K562 (cell line): ENCODE results near the gene MADD. TPM values are rescaled to one million over a fixed set of nuclear protein-coding genes. Genes with fewer than 3 reads are reported as not detected.
A peak's percentile ranks its signal among the peaks of the same experiment; 100 is the strongest.

Source experiments
- EP400 ChIP-seq: fragments of 450-650 bp; IDR thresholded peaks from 2 replicates; pipeline ENCODE4 v1.6.1; 2017; ENCODE audit warnings: antibody characterized with exemption, mild to moderate bottlenecking, moderate library complexity
- ERF ChIP-seq: fragments of 450-650 bp; formaldehyde crosslinking; IDR thresholded peaks from 2 replicates; pipeline ENCODE4 v1.4.0; 2020; ENCODE audit warnings: mild to moderate bottlenecking, mixed read lengths
- ETV5 ChIP-seq: sonication (generic); formaldehyde crosslinking; IDR thresholded peaks from 2 replicates; pipeline ENCODE4 v1.4.0; 2020; ENCODE audit warnings: low read depth, mild to moderate bottlenecking, missing genetic modification reagents
- FOXO4 ChIP-seq: fragments of 450-650 bp; formaldehyde crosslinking; IDR thresholded peaks from 2 replicates; pipeline ENCODE4 v1.4.0; 2020; ENCODE audit warnings: mild to moderate bottlenecking, moderate library complexity
- GABPB2 ChIP-seq: fragments of 250-450 bp; sonication (Bioruptor Pico); conservative IDR thresholded peaks from 2 replicates; pipeline ENCODE4 v1.5.1; 2021; ENCODE audit warnings: mild to moderate bottlenecking
- MLLT1 ChIP-seq, 2 experiments: fragments of 450-650 bp; IDR thresholded peaks; 2 replicates each; pipeline ENCODE4 v1.6.1; 2016
- NR2C1 ChIP-seq, 2 experiments: fragments of 450-650 bp; IDR thresholded peaks; 2 replicates each; pipeline ENCODE4 v1.6.1; 2017; ENCODE audit warnings: mild to moderate bottlenecking in 2 of 2, antibody characterized with exemption in 1 of 2, inconsistent platforms in 1 of 2, missing compliant biosample characterization in 1 of 2, missing genetic modification characterization in 1 of 2
- NR4A1 ChIP-seq, 2 experiments: fragments of 250-450 bp in 1 of 2; fragments of 450-650 bp in 1 of 2; sonication (Bioruptor Pico) in 1 of 2; IDR thresholded peaks; 2 replicates each; pipeline versions ENCODE4 v1.4.0 to v1.6.1; 2016 to 2020; ENCODE audit warnings: mild to moderate bottlenecking in 2 of 2, missing compliant biosample characterization in 1 of 2, missing genetic modification characterization in 1 of 2, moderate library complexity in 1 of 2
- SMC3 ChIP-seq: conservative IDR thresholded peaks from 2 replicates; pipeline ENCODE4 v1.6.1; 2011; ENCODE audit warnings: low read depth, low read length, improper control_type of control experiment; ENCODE audit not compliant: insufficient read depth
- SREBF2 ChIP-seq: sonication (generic); formaldehyde crosslinking; IDR thresholded peaks from 2 replicates; pipeline ENCODE4 v1.4.0; 2020; ENCODE audit warnings: mild to moderate bottlenecking, missing genetic modification reagents
- SRSF7 ChIP-seq: fragments of 200-400 bp; formaldehyde crosslinking; optimal IDR thresholded peaks from 2 replicates; pipeline ENCODE3; 2017; ENCODE audit warnings: mild to moderate bottlenecking, low read depth, low read length
- XRCC4 ChIP-seq: IDR thresholded peaks from one replicate; pipeline ENCODE4 v1.6.1; 2011; ENCODE audit not compliant: insufficient read depth, insufficient read length; ENCODE audit errors: extremely low read depth
- ZNF143 ChIP-seq: sonication (generic); formaldehyde crosslinking; IDR thresholded peaks from 2 replicates; pipeline ENCODE4 v1.9.0; 2022; ENCODE audit warnings: mild to moderate bottlenecking, missing genetic modification reagents
- ZNF384 ChIP-seq: IDR thresholded peaks from 2 replicates; pipeline ENCODE4 v1.6.1; 2012; ENCODE audit warnings: low read depth, low read length, improper control_type of control experiment
- ZNF444 ChIP-seq: fragments of 250-450 bp; sonication (Bioruptor Pico); IDR thresholded peaks from 2 replicates; pipeline ENCODE4 v1.4.0; 2020; ENCODE audit warnings: mild to moderate bottlenecking, moderate library complexity
- ZNF589 ChIP-seq: fragments of 200-800 bp; sonication (Bioruptor generic); IDR thresholded peaks from 2 replicates; pipeline ENCODE4 v1.6.1; 2016; ENCODE audit warnings: low read depth, missing genetic modification characterization, missing compliant biosample characterization
- ZNF592 ChIP-seq: fragments of 450-650 bp; IDR thresholded peaks from 2 replicates; pipeline ENCODE4 v1.6.1; 2017; ENCODE audit warnings: antibody characterized with exemption, mild to moderate bottlenecking
- polyA plus RNA-seq, 8 experiments: library from polyadenylated mRNA; depleted of rRNA in 4 of 8; stranded (reverse) in 5 of 8; unstranded in 3 of 8; fragments of >200 nt; fragmentation: Nextera tagmentation in 2 of 8; fragmentation: Illumina TruSeq in 1 of 8; extraction: Ambion mirVana in 2 of 8; extraction: Trizol in 1 of 8; gene quantifications; 2 replicates each; pipeline versions ENCODE4 v1.2.1 to v1.2.3, GENCODE V29; 2011 to 2014; ENCODE audit warnings: inconsistent platforms in 1 of 8, missing spikeins in 1 of 8
- total RNA-seq, 7 experiments: library from RNA; depleted of rRNA in 6 of 7; stranded (reverse); fragments of >200 nt in 6 of 7; fragmentation: Illumina TruSeq in 2 of 7; extraction: Trizol in 2 of 7; gene quantifications; 2 replicates each; pipeline versions ENCODE4 v1.2.1 to v1.2.3, GENCODE V29; 2011 to 2021; ENCODE audit warnings: low replicate concordance in 1 of 7
- TF ChIP-seq, protein P1 (sequence below), 2 experiments: IDR thresholded peaks; 2 replicates each; pipeline ENCODE4 v1.6.1; 2012; ENCODE audit warnings: improper control_type of control experiment in 2 of 2, low read depth in 2 of 2, low read length in 2 of 2, borderline replicate concordance in 1 of 2

Gene MADD
- total and polyA plus RNA-seq, 9 of the 15 experiments (the other 6 are each of a cell fraction or from before 2014, with no cell fraction given) = 0.68 to 57.6 (median 33.6) TPM

- 0 out of 2 replicates have a peak, but pooled peaks have one; percentile 20 for TF ChIP-seq ZNF592
- no peak for TF ChIP-seq ZNF384
- TF ChIP-seq ZNF444 (CRISPR knock-in tag) = no peak
- 0 out of 2 replicates have a peak, but pooled peaks have one; percentile 11 for TF ChIP-seq EP400
- TF ChIP-seq, protein P1, sequence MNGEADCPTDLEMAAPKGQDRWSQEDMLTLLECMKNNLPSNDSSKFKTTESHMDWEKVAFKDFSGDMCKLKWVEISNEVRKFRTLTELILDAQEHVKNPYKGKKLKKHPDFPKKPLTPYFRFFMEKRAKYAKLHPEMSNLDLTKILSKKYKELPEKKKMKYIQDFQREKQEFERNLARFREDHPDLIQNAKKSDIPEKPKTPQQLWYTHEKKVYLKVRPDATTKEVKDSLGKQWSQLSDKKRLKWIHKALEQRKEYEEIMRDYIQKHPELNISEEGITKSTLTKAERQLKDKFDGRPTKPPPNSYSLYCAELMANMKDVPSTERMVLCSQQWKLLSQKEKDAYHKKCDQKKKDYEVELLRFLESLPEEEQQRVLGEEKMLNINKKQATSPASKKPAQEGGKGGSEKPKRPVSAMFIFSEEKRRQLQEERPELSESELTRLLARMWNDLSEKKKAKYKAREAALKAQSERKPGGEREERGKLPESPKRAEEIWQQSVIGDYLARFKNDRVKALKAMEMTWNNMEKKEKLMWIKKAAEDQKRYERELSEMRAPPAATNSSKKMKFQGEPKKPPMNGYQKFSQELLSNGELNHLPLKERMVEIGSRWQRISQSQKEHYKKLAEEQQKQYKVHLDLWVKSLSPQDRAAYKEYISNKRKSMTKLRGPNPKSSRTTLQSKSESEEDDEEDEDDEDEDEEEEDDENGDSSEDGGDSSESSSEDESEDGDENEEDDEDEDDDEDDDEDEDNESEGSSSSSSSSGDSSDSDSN (IDR thresholded peaks at IDR 0.05; ENCODE audit: borderline replicate concordance in 1 of 2, low read depth in 2 of 2, low read length in 2 of 2) = 0 out of 4 replicates have a peak, but pooled peaks of 1 of the 2 experiments have one; percentile 7
- TF ChIP-seq FOXO4 (CRISPR knock-in tag) = no peak
- TF ChIP-seq SREBF2 (CRISPR knock-in tag) = no peak
- TF ChIP-seq GABPB2 = no peak
- TF ChIP-seq ZNF589 (CRISPR knock-in tag) = peak; percentile 29; the same call in 1 of the 2 replicates
- peak; percentile 8; the same call in 1 of the 2 replicates for TF ChIP-seq ETV5
- no peak for TF ChIP-seq SRSF7
- no peak for TF ChIP-seq SMC3
- 0 out of 2 replicates have a peak, but pooled peaks have one; percentile 50 for TF ChIP-seq ERF (CRISPR knock-in tag)
- TF ChIP-seq XRCC4 = no peak
- TF ChIP-seq NR2C1 (IDR thresholded peaks at IDR 0.05) = no peak
- TF ChIP-seq NR2C1 (tag; IDR thresholded peaks at IDR 0.05) = peak; percentile 9; the same call in 1 of the 2 replicates
- TF ChIP-seq ZNF143 (CRISPR knock-in tag) = peak; percentile 27; the same call in 1 of the 2 replicates
- no peak for TF ChIP-seq NR4A1 (CRISPR knock-in tag; IDR thresholded peaks at IDR 0.05)
- 0 out of 2 replicates have a peak, but pooled peaks have one; percentile 55 for TF ChIP-seq NR4A1 (tag; IDR thresholded peaks at IDR 0.05)
- TF ChIP-seq MLLT1 (IDR thresholded peaks at IDR 0.05) = no peak
- TF ChIP-seq, all 486 proteins: peak for 17
These were observed 108.9 kb downstream of the MADD start (continued) for GRCh38 chr11:47378836-47379170.
